HG03520 (cell line): Measurements from ENCODE around the gene PRMT1.

ENCODE experiments used
- ATAC-seq: cut with Tn5 transposase; IDR thresholded peaks from one replicate; pipeline ENCODE4 v1.9.1; 2021; ENCODE audit warnings: mild to moderate bottlenecking, moderate library complexity; ENCODE audit not compliant: unreplicated experiment

PRMT1 gene

GRCh38 chr19:49687566-49688316, 10.7 kb downstream of the PRMT1 start:
- ATAC-seq: no peak

- no peak for ATAC-seq
Observed at GRCh38 chr19:49688531-49689132, 11.6 kb downstream of the PRMT1 start.

- no peak for ATAC-seq
Observed at GRCh38 chr19:49689133-49690078, 12.3 kb downstream of the PRMT1 start, which contains the start of gene ADM5. Gene ADM5 (plus strand): TSS chr19:49689594. CDS start chr19:49689838, 244 bp downstream.

- ATAC-seq: no peak
Observed at GRCh38 chr19:49690079-49690655, 13.1 kb downstream of the PRMT1 start.

- ATAC-seq: no peak
Observed at GRCh38 chr19:49690656-49691242, 13.7 kb downstream of the PRMT1 start, which contains the start of gene CPT1C. Gene CPT1C (plus strand): TSS chr19:49691116. CDS start chr19:49692253, 1,137 bp downstream.

- no peak for ATAC-seq
Observed at GRCh38 chr19:49691243-49692146, 14.4 kb downstream of the PRMT1 start.

- ATAC-seq: no peak
Observed at GRCh38 chr19:49692147-49692506, 15.1 kb downstream of the PRMT1 start.

GRCh38 chr19:49696115-49696514, 19.0 kb downstream of the PRMT1 start:
- no peak for ATAC-seq

GRCh38 chr19:49696865-49697264, 19.8 kb downstream of the PRMT1 start:
- ATAC-seq: no peak

GRCh38 chr19:49699364-49699763, 22.3 kb downstream of the PRMT1 start:
- no peak for ATAC-seq

GRCh38 chr19:49700563-49700962, 23.5 kb downstream of the PRMT1 start:
- ATAC-seq: no peak

GRCh38 chr19:49701271-49701786, 24.3 kb downstream of the PRMT1 start:
- ATAC-seq: no peak

- ATAC-seq: no peak
Observed at GRCh38 chr19:49704888-49705642, 28.0 kb downstream of the PRMT1 start.

- no peak for ATAC-seq
Observed at GRCh38 chr19:49705919-49706318, 28.8 kb downstream of the PRMT1 start.

GRCh38 chr19:49710372-49710951, 33.4 kb downstream of the PRMT1 start:
- ATAC-seq: no peak

- no peak for ATAC-seq
Observed at GRCh38 chr19:49712397-49712859, 35.4 kb downstream of the PRMT1 start.

- no peak for ATAC-seq
Observed at GRCh38 chr19:49713236-49713845, 36.3 kb downstream of the PRMT1 start.

GRCh38 chr19:49716154-49716553, 39.1 kb downstream of the PRMT1 start:
- ATAC-seq: no peak
